GM12891 (cell line): Measurements from ENCODE around the gene LAMA2.

Experiments
- DNase-seq: peaks from one replicate; pipeline ENCODE4 v3.0.0; 2011; ENCODE audit warnings: low spot score; ENCODE audit not compliant: insufficient read length
- FAIRE-seq: peaks from 2 replicates; lab custom pipeline; 2011; peaks lifted over from hg19 to GRCh38; lab: Jason Lieb, UNC
- PAX5 ChIP-seq: IDR thresholded peaks from 2 replicates; pipeline ENCODE4 v1.6.1; 2011; ENCODE audit warnings: low read length, moderate library complexity, mild to moderate bottlenecking; ENCODE audit not compliant: insufficient read depth, severe bottlenecking
- POLR2A ChIP-seq: IDR thresholded peaks from 2 replicates; pipeline ENCODE4 v1.6.1; 2011; ENCODE audit warnings: low read depth, low read length, control low read depth
- POLR2AphosphoS5 ChIP-seq: IDR thresholded peaks from 2 replicates; pipeline ENCODE4 v1.6.1; 2011; ENCODE audit warnings: low read depth, low read length, control low read depth
- POU2F2 ChIP-seq: IDR thresholded peaks from 2 replicates; pipeline ENCODE4 v1.6.1; 2011; ENCODE audit warnings: low read depth, mild to moderate bottlenecking, control low read depth, low read length, moderate library complexity
- SPI1 ChIP-seq: IDR thresholded peaks from 2 replicates; pipeline ENCODE4 v1.6.1; 2011; ENCODE audit warnings: low read depth, low read length, control low read depth
- TAF1 ChIP-seq: IDR thresholded peaks from 2 replicates; pipeline ENCODE4 v1.6.1; 2011; ENCODE audit warnings: low read depth, low read length, control low read depth

LAMA2 gene

DNA sequence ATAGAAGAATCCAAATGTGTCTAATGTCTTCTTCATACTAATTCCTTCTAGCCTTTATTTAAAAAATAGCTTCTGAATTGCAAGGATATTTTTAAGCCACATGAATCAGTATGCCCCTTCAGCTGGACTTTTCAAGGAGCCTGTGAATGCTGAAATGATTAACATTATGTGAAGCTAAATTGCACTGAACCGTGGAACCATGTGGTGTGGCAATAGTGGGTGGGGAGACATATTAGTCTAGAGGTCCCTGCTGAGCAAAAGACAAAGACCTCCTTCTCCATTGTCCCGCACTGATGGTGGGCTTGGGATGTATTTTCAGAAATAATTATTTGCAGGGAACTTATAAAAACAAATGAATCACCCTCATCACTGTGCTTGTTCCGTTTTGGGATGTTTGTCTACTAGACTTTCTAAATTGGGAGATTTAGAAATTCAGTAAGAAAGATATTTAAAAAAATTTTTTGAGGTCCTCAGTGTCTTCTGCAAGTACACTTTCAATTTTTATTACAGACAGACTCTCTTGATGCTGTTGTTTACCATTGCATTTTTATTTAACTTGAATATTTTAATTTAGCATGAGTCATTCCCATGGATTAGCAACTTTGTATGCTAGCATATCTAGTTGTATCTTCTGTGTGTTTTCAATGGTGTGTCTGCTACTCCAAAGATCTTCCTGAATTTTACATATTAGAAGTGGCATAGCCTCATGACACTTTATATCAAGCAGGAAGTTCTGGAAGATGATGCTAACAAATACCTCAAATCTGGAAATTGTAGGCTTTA lies 238.1 kb downstream of the LAMA2 start:
- DNase-seq = no peak

DNA sequence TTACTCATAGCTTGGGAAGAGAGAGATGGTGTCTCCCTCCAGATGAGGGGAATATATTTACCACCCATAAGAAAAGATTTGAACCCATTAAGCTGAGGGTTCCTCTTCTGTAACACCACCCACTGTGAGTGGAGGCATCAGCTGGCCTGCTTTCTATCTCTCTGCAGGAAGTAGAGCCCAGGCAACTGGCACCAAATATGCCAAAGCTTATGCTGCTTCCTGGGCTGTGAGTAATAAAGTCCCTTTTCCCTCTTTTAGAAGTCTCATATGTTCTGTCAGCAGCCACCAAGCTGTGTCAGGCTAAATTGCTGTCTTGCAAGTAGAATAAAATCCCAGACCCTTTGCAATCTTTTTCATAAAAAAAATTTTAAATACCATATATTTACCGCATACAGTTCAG lies 241.4 kb downstream of the LAMA2 start:
- FAIRE-seq (no peak), DNase-seq (no peak)
- TF ChIP-seq POLR2A = no peak
- no peak for TF ChIP-seq POU2F2
- no peak for TF ChIP-seq TAF1
- TF ChIP-seq POLR2AphosphoS5 = no peak
- no peak for TF ChIP-seq SPI1
- TF ChIP-seq PAX5 = no peak

More for the DNA sequence above, 238.1 kb downstream of the LAMA2 start:
- no peak for FAIRE-seq
- TF ChIP-seq POLR2AphosphoS5 (no peak), PAX5 (no peak), POLR2A (no peak), TAF1 (no peak), SPI1 (no peak), POU2F2 (no peak)

DNA sequence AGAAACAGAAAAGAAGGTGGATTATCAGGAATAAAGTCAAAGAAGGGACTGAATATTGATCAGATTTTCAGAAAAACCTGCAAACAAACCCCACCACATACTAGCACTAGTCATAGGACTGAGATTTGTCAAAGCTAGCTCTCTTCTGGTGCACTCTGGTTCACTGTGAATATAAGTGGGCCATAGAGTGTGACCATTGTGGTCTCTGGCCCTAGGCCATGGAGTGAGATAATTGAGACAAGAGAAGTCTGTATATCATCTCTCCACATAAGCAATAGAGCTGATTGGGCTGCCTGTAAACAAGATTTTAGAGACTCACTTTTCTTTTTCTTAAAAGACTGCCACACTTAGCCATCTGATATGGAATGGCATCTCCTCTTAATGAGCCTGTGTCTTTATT lies 247.2 kb downstream of the LAMA2 start:
- no peak for FAIRE-seq
- no peak for TF ChIP-seq SPI1
- TF ChIP-seq POU2F2 = no peak
- no peak for DNase-seq

DNA sequence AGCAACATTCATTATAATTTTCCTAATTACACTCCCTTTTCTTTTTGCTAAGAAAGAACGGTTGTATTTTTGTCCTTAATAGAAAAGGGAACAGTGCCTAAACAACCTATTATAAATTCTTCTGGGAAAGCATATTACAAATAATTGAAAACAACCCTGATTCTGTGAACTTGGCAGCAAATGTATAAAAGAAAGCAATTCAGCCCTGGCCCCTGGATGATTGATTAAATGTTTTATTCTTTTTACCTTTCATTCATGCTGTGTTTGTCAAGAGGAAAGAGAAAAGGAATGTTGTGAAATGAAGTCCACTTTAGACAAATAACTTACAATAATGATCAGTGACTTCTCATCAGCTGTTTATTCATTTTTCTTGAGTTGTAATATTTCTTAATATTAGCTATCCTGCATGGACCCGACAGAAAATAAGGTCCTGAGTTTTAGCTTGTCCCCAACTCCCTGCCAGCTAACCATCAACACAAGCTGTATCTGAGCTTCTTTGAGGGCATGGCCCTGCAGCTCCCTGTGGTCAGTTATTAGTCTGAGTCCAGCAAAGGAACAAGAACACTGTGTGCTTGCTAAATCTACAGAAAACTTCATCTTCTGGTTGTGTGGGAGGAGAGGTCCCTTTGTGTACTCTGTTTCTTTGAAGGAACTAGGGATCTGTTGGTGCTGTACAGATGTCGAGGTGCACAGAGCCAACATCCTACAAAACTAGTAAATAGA lies 248.2 kb downstream of the LAMA2 start:
- no peak for TF ChIP-seq PAX5
- DNase-seq (no peak), FAIRE-seq (no peak)

DNA sequence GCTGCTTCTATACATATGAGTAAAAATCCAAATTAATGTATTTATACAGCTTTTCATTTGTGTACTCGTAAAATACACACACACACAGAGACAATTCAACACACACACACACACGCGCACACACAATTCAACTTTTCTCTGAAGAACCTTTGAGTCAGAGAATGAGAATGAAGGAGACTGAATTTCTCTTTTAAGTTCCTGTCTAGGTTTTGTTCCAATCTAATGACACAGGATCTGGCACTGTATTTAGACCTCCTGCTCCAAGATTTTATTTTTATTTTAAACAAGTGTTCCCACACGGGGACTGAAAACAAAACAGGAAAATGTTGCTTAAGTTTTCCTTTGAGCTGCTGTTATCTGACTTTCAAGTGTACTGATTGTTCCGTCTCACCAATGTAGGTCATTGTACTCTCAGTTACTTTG lies 250.8 kb downstream of the LAMA2 start:
- FAIRE-seq (no peak), DNase-seq (no peak)
- TF ChIP-seq PAX5 = no peak
- no peak for TF ChIP-seq TAF1
- TF ChIP-seq POU2F2 = no peak
- TF ChIP-seq POLR2AphosphoS5 = no peak
- no peak for TF ChIP-seq POLR2A
- TF ChIP-seq SPI1 = no peak

DNA sequence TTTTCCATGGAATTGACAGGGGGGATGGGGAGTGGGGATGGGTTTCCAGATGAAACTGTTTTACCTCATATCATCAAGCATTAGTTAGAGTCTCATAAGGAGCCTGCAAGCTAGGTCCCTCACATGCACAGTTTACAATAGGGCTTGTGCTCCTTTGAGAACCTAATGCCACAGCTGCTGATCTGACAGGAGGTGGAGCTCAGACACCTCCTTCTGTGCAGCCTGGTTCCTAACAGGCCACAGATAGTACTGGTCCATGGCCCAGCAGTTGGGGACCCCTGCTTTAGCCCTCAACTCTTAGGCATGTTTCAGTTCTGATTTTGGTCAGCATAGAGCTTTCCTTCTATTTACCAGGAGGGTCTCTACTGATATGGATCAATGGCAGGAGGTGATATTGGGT lies 251.6 kb downstream of the LAMA2 start:
- FAIRE-seq = no peak
- no peak for DNase-seq
- TF ChIP-seq POLR2AphosphoS5 (no peak), POU2F2 (no peak), POLR2A (no peak), TAF1 (no peak), PAX5 (no peak), SPI1 (no peak)

DNA sequence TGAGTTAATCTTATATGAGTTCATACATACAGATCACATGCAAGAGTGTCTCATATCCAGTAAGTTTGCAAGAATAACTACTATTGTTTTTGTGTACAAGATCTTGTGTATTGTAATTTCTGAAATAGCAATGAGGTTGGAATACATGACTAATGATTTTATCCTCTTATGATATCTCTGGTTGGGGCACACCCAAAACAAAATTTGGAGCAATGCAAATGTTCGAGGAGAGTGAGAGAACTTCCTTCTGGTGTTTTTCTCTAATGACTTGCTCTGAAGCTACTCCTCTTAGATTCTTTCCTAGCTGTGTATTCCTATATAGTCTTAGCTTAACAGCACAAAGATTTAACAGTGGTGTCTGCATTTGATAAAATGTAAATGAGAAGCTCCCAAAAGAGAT lies 252.5 kb downstream of the LAMA2 start:
- TF ChIP-seq POLR2AphosphoS5 (no peak), SPI1 (no peak), POLR2A (no peak), PAX5 (no peak), TAF1 (no peak), POU2F2 (no peak)
- no peak for FAIRE-seq

DNA sequence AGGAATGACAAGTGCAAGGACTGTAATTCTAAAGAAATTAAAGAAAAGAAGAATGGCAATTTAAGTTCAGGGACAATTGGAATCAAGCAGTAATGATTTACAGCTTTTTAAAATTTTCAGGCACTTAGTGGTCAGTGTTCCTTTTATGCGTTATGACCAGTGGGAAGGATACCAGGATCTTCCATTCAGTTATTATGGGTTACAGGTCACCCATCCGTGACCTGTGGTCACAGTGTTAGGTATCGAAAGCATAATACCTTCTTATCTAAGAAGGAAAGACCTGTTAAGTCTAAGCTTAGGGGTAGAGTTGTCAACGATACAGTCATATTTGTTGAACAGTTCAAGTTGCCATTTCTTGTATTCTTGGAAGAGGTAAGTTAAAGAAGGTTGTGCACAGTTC lies 253.8 kb downstream of the LAMA2 start:
- FAIRE-seq = no peak
- DNase-seq = no peak
- TF ChIP-seq SPI1 = no peak
- TF ChIP-seq PAX5 = no peak
- TF ChIP-seq POLR2A = no peak
- TF ChIP-seq POLR2AphosphoS5 = no peak
- no peak for TF ChIP-seq POU2F2
- no peak for TF ChIP-seq TAF1

More for the DNA sequence above, 252.5 kb downstream of the LAMA2 start:
- DNase-seq = no peak

DNA sequence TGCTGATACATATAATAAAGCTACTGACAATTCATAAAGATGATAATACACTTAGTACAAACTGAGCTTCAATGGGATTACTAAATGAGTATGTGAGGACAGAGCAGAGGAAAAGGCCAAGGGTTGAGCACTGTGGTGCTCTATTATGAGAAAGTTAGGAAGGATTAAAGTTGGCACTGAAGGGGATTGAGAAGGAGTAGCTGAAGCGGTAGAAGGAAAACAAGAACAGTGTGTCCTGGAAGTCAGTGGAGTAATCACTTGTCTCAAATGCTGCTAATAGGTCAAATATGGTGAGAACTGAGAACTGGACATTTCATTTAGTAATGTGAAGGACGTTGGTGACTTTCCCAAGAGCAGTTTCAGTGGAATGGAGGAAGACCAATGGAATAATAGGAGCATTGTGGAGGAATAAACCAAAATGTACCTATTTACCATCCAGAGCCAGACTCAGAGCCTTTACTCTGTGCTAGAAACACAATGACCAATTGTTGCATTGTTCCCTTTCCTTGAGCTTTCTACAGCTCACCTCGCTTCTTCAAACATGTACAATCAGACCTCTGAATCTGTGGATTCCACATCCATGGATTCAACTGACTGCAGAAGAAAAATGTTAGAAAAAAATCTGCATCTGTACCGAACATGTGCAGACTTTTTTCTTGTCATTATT lies 255.9 kb downstream of the LAMA2 start:
- FAIRE-seq = no peak
- TF ChIP-seq POLR2A = no peak
- TF ChIP-seq PAX5 = no peak
- no peak for TF ChIP-seq POU2F2
- no peak for TF ChIP-seq POLR2AphosphoS5
- no peak for TF ChIP-seq SPI1
- TF ChIP-seq TAF1 = no peak

DNA sequence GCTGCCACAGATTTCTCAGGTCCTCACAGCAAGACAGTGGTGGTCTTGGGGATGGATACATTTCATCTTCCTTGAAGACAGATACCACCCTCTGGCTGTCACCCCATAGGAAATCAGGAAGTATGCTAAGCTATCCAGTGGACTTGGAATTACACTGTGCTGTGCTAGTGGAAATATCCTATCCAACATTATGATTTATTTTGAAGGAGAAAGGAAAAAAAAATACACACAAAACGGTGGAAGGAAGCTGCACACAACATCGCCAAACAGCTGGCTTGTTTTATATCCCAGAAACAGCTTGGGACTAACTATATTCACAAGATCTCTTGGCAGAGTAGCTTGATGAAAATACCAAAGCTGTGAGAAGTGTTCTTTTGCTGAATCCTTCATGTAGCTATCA lies 257.6 kb downstream of the LAMA2 start:
- DNase-seq (no peak), FAIRE-seq (no peak)
- no peak for TF ChIP-seq POLR2A
- no peak for TF ChIP-seq SPI1

More for the DNA sequence above, 255.9 kb downstream of the LAMA2 start:
- no peak for DNase-seq

DNA sequence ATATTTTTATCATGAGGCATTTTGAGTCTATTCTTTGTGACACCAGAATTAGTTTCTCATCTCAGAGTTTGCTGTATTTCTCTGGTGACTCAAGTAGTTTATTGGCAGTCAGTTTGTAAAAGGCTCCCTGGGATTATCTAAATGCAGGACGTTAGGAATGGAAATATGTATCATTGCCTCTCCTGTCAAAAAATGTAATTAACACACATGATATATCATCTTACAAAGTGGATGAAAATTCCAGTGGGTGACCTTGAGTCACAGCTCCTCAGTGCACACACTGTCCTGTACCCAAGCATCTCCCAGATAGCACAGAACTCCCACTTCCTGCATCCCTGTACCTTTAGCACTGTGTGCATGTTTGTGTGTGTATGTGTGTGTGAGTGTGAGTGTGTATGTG lies 258.6 kb downstream of the LAMA2 start:
- no peak for DNase-seq
- no peak for FAIRE-seq
- TF ChIP-seq TAF1 (no peak), POLR2A (no peak), PAX5 (no peak), POLR2AphosphoS5 (no peak), SPI1 (no peak), POU2F2 (no peak)
